Measurements from ENCODE around the gene MOV10. TPM values are rescaled to one million over a fixed set of nuclear protein-coding genes. Genes with fewer than 3 reads are reported as not detected.

MOV10 gene
- polyA plus RNA-seq, 1 donor (not counting 4 experiments of a cell fraction or from before 2014, with no cell fraction given), result 28.6 TPM

GRCh38 chr1:112701227-112702066, 27.0 kb downstream of the MOV10 start:
- TF ChIP-seq EZH2 (IDR thresholded peaks at IDR 0.05; ENCODE audit: low read length), result no peak
- no peak for TF ChIP-seq CTCF (optimal IDR thresholded peaks at IDR 0.05 in 1 of 3, IDR thresholded peaks at IDR 0.05 in 1 of 3, conservative IDR thresholded peaks at IDR 0.05 in 1 of 3; ENCODE audit: extremely low read depth in 1 of 3, insufficient read depth in 2 of 3, low read length in 3 of 3)
- DNase-seq (ENCODE audit: low read depth, low spot score) (no peak), FAIRE-seq (no peak)
- H3K79me2 ChIP-seq (ENCODE audit: control insufficient read depth, insufficient read depth, low read length), result peaks cover 33% of the 10 kb centered on the region
- H3K27ac ChIP-seq (ENCODE audit: control insufficient read depth, insufficient read depth, low read length), result peak overlapping the region; percentile 83
- peak overlapping the region; percentile 49 for H3K4me2 ChIP-seq (ENCODE audit: control insufficient read depth, extremely low read depth, insufficient read depth, low read depth, low read length)
- H3K4me3 ChIP-seq (ENCODE audit: control insufficient read depth in 2 of 3, extremely low read depth in 1 of 3, insufficient read depth in 2 of 3, low read depth in 1 of 3, low read length in 3 of 3), result no peak overlapping the region
- H3K9me3 ChIP-seq (ENCODE audit: control insufficient read depth, low read depth, low read length), result no peaks in the 10 kb centered on the region
- H3K36me3 ChIP-seq (ENCODE audit: control insufficient read depth in 2 of 2, extremely low read depth in 1 of 2, insufficient read depth in 2 of 2, low read length in 2 of 2), result peaks cover 29 to 55% of the 10 kb centered on the region in 2 experiments
- H3K4me1 ChIP-seq (ENCODE audit: control insufficient read depth, extremely low read depth, insufficient read depth, low read length), result peaks cover 66% of the 10 kb centered on the region
- H2AFZ ChIP-seq (ENCODE audit: control insufficient read depth, low read length), result no peak overlapping the region
- peaks cover 15% of the 10 kb centered on the region for H4K20me1 ChIP-seq (ENCODE audit: control insufficient read depth, extremely low read depth, insufficient read depth, low read length)
- dilution Hi-C loops (cut with MboI; ENCODE audit: extremely low pct_ligation_motif_present, low sequenced_read_pairs), result no loop called here
- H3K9me1 ChIP-seq (ENCODE audit: control insufficient read depth, extremely low read depth, insufficient read depth, low read length), result peaks cover 11% of the 10 kb centered on the region
- H3K27me3 ChIP-seq (ENCODE audit: control insufficient read depth, extremely low read depth, insufficient read depth, low read length), result no peaks in the 10 kb centered on the region
- peak overlapping the region; percentile 65 for H3K9ac ChIP-seq (ENCODE audit: control insufficient read depth, extremely low read depth, insufficient read depth, low read length)

- no peak overlapping the region for H2AFZ ChIP-seq (ENCODE audit: control insufficient read depth, low read length)
- peaks cover 66% of the 10 kb centered on the region for H3K4me1 ChIP-seq (ENCODE audit: control insufficient read depth, extremely low read depth, insufficient read depth, low read length)
- TF ChIP-seq CTCF (optimal IDR thresholded peaks at IDR 0.05 in 1 of 3, IDR thresholded peaks at IDR 0.05 in 1 of 3, conservative IDR thresholded peaks at IDR 0.05 in 1 of 3; ENCODE audit: extremely low read depth in 1 of 3, insufficient read depth in 2 of 3, low read length in 3 of 3) (no peak), EZH2 (IDR thresholded peaks at IDR 0.05; ENCODE audit: low read length) (no peak)
- H3K4me2 ChIP-seq (ENCODE audit: control insufficient read depth, extremely low read depth, insufficient read depth, low read depth, low read length), result no peak overlapping the region
- H3K9ac ChIP-seq (ENCODE audit: control insufficient read depth, extremely low read depth, insufficient read depth, low read length), result no peak overlapping the region
- FAIRE-seq (no peak), DNase-seq (ENCODE audit: low read depth, low spot score) (no peak)
- no peak overlapping the region for H3K4me3 ChIP-seq (ENCODE audit: control insufficient read depth in 2 of 3, extremely low read depth in 1 of 3, insufficient read depth in 2 of 3, low read depth in 1 of 3, low read length in 3 of 3)
- H3K9me3 ChIP-seq (ENCODE audit: control insufficient read depth, low read depth, low read length), result no peaks in the 10 kb centered on the region
- H3K27ac ChIP-seq (ENCODE audit: control insufficient read depth, insufficient read depth, low read length), result no peak overlapping the region
- H3K9me1 ChIP-seq (ENCODE audit: control insufficient read depth, extremely low read depth, insufficient read depth, low read length), result peaks cover 11% of the 10 kb centered on the region
- H4K20me1 ChIP-seq (ENCODE audit: control insufficient read depth, extremely low read depth, insufficient read depth, low read length), result peaks cover 15% of the 10 kb centered on the region
- no peaks in the 10 kb centered on the region for H3K27me3 ChIP-seq (ENCODE audit: control insufficient read depth, extremely low read depth, insufficient read depth, low read length)
- dilution Hi-C loops (cut with MboI; ENCODE audit: extremely low pct_ligation_motif_present, low sequenced_read_pairs), result no loop called here
- H3K79me2 ChIP-seq (ENCODE audit: control insufficient read depth, insufficient read depth, low read length), result peaks cover 38% of the 10 kb centered on the region
- peaks cover 28 to 50% of the 10 kb centered on the region in 2 experiments for H3K36me3 ChIP-seq (ENCODE audit: control insufficient read depth in 2 of 2, extremely low read depth in 1 of 2, insufficient read depth in 2 of 2, low read length in 2 of 2)
Measured at GRCh38 chr1:112702067-112702395, 27.6 kb downstream of the MOV10 start.
